GM12865 (cell line): Measurements from ENCODE around the gene TMEM269.

ENCODE experiments used
- DNase-seq: peaks from one replicate; pipeline ENCODE4 v3.0.0; 2010; ENCODE audit warnings: low read depth
- H3K4me3 ChIP-seq: 2 replicates; pipeline ENCODE4 v1.5.1; 2011; ENCODE audit warnings: mild to moderate bottlenecking, low read depth, low read length, control low read depth
- CTCF ChIP-seq: IDR thresholded peaks from 2 replicates; pipeline ENCODE4 v1.5.1; 2011; ENCODE audit warnings: low read length, control low read depth, low read depth, inconsistent platforms; ENCODE audit not compliant: insufficient read depth; ENCODE audit errors: missing control alignments

The TMEM269 gene

GRCh38 chr1:42831273-42831672, 46.5 kb downstream of the TMEM269 start:
- no peak for DNase-seq
- H3K4me3 ChIP-seq = no peak overlapping the region
- no peak for TF ChIP-seq CTCF

- no peak for DNase-seq
- no peak overlapping the region for H3K4me3 ChIP-seq
- TF ChIP-seq CTCF = no peak
Measured at GRCh38 chr1:42832641-42833240, 48.0 kb downstream of the TMEM269 start.

GRCh38 chr1:42833981-42834380, 49.2 kb downstream of the TMEM269 start:
- H3K4me3 ChIP-seq = no peak overlapping the region
- no peak for TF ChIP-seq CTCF
- DNase-seq = no peak

DNA sequence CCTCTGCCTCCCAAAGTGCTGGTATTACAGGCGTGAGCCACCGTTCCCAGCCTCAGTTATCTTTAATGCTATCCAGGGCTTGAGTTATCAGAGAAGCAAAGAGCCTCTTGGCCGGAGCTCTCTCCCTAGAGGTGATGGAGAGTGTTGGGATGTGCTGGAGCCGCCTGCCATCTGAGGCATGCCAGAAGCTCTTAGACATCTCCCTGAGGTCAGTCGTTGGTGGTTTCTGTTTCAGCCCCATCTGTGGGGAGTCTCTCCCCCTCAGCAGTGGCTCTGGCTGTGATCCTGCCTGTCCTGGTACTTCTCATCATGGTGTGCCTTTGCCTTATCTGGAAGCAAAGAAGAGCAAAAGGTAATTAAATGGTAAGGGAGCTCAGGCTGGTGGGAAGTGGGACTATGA, 50.0 kb downstream of the TMEM269 start:
- H3K4me3 ChIP-seq = no peak overlapping the region
- TF ChIP-seq CTCF = no peak
- DNase-seq = no peak

DNA sequence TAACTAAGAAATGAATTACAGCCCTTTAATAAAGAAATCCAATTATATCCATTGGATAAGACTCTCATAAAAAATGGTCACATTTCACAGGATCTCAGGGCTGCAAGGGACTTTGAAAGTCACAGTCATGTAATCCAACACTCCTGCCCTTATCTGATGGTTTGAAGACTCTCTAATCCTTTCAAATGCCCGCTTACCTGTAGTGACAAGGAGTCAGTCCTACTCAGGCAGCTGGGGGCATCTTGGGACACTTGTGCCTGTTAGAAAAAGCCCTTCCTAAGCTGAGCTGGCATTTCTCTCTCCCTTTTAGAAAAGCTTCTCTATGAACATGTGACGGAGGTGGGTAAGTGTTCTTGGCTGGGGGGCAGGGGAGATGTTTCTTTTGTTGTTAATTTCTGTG, 50.6 kb downstream of the TMEM269 start:
- no peak overlapping the region for H3K4me3 ChIP-seq
- no peak for DNase-seq
- TF ChIP-seq CTCF = no peak

DNA sequence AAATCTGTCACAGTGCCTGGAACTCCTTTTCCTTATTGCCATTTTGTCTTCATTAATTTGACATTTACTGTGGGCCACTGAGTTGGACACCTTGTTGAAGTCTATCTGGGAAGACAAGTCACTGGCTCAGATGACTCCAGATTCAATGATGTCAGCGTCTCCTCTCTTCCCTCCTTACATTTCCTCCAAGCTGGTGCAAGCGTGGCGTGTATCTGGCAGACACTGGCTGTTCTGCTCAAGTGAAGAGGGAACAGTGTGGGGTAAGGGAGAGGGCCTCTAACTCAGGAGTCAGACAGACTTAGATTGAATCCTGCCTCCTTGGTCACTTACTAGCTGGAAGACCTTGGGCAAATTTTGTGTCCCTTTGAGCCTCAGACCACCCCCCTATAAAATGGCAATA, 52.9 kb downstream of the TMEM269 start:
- no peak for TF ChIP-seq CTCF
- DNase-seq = no peak
- H3K4me3 ChIP-seq = no peak overlapping the region

DNA sequence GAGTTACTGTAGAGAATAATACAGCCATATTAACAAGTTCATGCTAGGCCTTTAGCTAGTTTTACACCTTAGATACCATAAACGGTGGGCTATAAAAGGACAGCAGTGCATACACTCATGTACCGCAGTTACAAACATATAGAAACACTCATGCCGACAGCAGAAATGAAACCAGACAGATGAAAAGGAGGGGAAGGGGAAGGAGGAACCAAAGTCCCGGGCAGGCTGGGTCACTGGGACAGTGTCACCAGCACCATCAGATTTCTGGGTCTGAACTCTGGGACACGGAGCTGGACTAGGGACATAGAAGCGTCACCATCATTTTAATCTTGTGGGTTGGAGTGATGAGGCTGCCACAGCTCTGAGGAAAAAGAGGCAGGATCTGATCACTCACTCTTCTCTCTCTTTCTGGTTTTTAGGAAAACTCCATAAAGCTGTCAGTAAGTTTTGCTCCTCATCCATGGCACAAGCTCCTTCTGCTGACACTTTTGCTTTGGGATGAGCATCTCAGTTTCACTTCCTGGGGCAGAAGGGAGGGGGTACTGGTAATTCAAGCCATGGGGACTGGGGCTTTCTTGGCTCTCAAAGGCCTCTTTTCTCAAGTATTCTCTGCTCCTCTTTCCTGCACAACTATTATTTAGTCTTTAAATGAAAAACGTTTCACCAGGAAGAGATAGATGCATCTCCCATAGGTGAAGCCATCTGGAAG, 53.8 kb downstream of the TMEM269 start:
- H3K4me3 ChIP-seq = no peak overlapping the region
- no peak for DNase-seq
- TF ChIP-seq CTCF = no peak
